Fibroblast of lung (primary cell): ENCODE results near the gene MEIS2. TPM values are rescaled to one million over a fixed set of nuclear protein-coding genes. Genes with fewer than 3 reads are reported as not detected.

Experiments
- DNase-seq, 2 donors: peaks; one replicate each; pipeline versions ENCODE4 v3.0.0 to v3.0.0-alpha.2; 2010; ENCODE audit warnings: low read depth in 2 of 2
- H2AFZ ChIP-seq: 2 replicates; pipeline ENCODE4 v1.5.1; 2012; ENCODE audit warnings: low read length, control low read depth, inconsistent platforms
- H3K27ac ChIP-seq: 2 replicates; pipeline ENCODE4 v1.5.1; 2011; ENCODE audit warnings: low read length, control low read depth; ENCODE audit not compliant: insufficient read depth
- H3K27me3 ChIP-seq: 2 replicates; pipeline ENCODE4 v1.5.1; 2011; ENCODE audit warnings: mild to moderate bottlenecking, low read length; ENCODE audit not compliant: control insufficient read depth, insufficient read depth
- H3K36me3 ChIP-seq: 2 replicates; pipeline ENCODE4 v1.5.1; 2011; ENCODE audit warnings: low read length; ENCODE audit not compliant: control insufficient read depth, insufficient read depth
- H3K4me1 ChIP-seq: 2 replicates; pipeline ENCODE4 v1.5.1; 2011; ENCODE audit warnings: low read length; ENCODE audit not compliant: control insufficient read depth, insufficient read depth; ENCODE audit errors: extremely low read depth
- H3K4me2 ChIP-seq: 2 replicates; pipeline ENCODE4 v1.5.1; 2011; ENCODE audit warnings: low read length, control low read depth; ENCODE audit not compliant: insufficient read depth; ENCODE audit errors: extremely low read depth
- H3K4me3 ChIP-seq, 4 experiments: fragments of 200-600 bp in 1 of 4; sonication (generic) in 1 of 4; replicated peaks in 1 of 4; 2 replicates each; pipeline ENCODE4 v1.5.1; 2011 to 2016; ENCODE audit warnings: low read length in 4 of 4, low read depth in 3 of 4, mild to moderate bottlenecking in 3 of 4, control low read depth in 2 of 4, inconsistent platforms in 1 of 4, mixed read lengths in 1 of 4; ENCODE audit not compliant: insufficient read depth in 1 of 4; ENCODE audit errors: control extremely low read depth in 1 of 4
- H3K79me2 ChIP-seq: 2 replicates; pipeline ENCODE4 v1.5.1; 2012; ENCODE audit warnings: mild to moderate bottlenecking, low read length, inconsistent platforms; ENCODE audit not compliant: control insufficient read depth, insufficient read depth
- H3K9ac ChIP-seq: 2 replicates; pipeline ENCODE4 v1.5.1; 2011; ENCODE audit warnings: mild to moderate bottlenecking, low read length, control low read depth; ENCODE audit not compliant: insufficient read depth
- H3K9me3 ChIP-seq: 2 replicates; pipeline ENCODE4 v1.5.1; 2012; ENCODE audit warnings: low read depth, low read length; ENCODE audit not compliant: control insufficient read depth, insufficient read depth
- H4K20me1 ChIP-seq: 2 replicates; pipeline ENCODE4 v1.5.1; 2011; ENCODE audit warnings: low read length; ENCODE audit not compliant: control insufficient read depth, insufficient read depth; ENCODE audit errors: extremely low read depth
- CTCF ChIP-seq, 2 donors: IDR thresholded peaks in 1 of 2; conservative IDR thresholded peaks in 1 of 2; 1 replicate in 1 of 2; 2 replicates in 1 of 2; pipeline ENCODE4 v1.5.1; 2011 to 2012; ENCODE audit warnings: low read length in 2 of 2, control low read depth in 1 of 2, inconsistent platforms in 1 of 2, low read depth in 1 of 2, mild to moderate bottlenecking in 1 of 2
- EZH2 ChIP-seq: IDR thresholded peaks from 2 replicates; pipeline ENCODE4 v1.5.1; 2012; ENCODE audit warnings: low read length, control low read depth, mild to moderate bottlenecking; ENCODE audit errors: missing control alignments
- polyA plus RNA-seq, 2 donors: library from polyadenylated mRNA; depleted of rRNA in 1 of 2; stranded (reverse) in 1 of 2; unstranded in 1 of 2; fragments of >200 nt; gene quantifications; 2 replicates each; pipeline ENCODE4 v1.2.1, GENCODE V29; 2011 to 2012; ENCODE audit warnings: missing spikeins in 1 of 2
- total RNA-seq: library from RNA; depleted of rRNA; stranded (reverse); fragments of >200 nt; gene quantifications from 2 replicates; pipeline ENCODE4 v1.2.1, GENCODE V29; 2014

The MEIS2 gene
- total and polyA plus RNA-seq, 2 donors (not counting 1 experiment from before 2014, with no cell fraction given): 31.0 to 37.1 TPM

DNA sequence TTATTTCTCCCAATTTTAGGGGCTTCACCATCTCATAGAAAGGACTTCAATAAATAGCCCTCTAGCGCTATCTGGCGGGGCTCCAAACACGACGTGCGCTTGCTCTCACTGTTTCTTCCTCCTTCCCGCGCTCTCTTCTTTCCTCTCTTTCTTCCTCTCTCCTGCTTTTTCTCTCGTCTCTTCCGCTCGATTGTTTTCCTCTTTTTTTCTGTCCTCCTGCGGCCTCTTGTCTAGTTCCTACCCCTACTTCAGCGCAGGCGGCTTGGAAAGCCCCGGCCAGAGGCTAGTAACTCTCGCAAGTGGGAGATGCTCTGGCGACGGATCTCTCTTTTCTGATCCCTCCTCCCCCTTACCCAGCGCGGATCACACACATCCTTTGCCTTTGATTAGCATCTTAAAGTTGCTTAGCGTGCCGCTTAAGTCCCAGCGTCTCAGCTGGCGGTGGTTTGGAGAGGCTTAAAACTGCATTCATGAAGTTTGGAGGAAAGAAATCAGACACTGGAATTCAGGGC lies 6.2 kb upstream of the MEIS2 start:
- H3K79me2 ChIP-seq: no peaks in the 10 kb centered on the region
- H4K20me1 ChIP-seq: no peaks in the 10 kb centered on the region
- H3K36me3 ChIP-seq: no peaks in the 10 kb centered on the region
- peak overlapping the region; percentile 45 for H2AFZ ChIP-seq
- H3K9ac ChIP-seq: no peak overlapping the region
- no peaks in the 10 kb centered on the region for H3K27me3 ChIP-seq
- peak overlapping the region; percentile 44 for H3K4me2 ChIP-seq
- TF ChIP-seq CTCF (conservative IDR thresholded peaks at IDR 0.05 in 1 of 2, IDR thresholded peaks at IDR 0.05 in 1 of 2; ENCODE audit: low read depth in 1 of 2, low read length in 2 of 2): peak in 1 of 2 donors; percentile 34
- TF ChIP-seq EZH2: no peak
- H3K4me1 ChIP-seq: peaks cover 2% of the 10 kb centered on the region
- H3K4me3 ChIP-seq: peak overlapping the region in 3 of 4 experiments; percentile 17 to 49 (median 33)
- no peak overlapping the region for H3K27ac ChIP-seq
- peak; percentile 63 to 67 for DNase-seq
- H3K9me3 ChIP-seq: no peaks in the 10 kb centered on the region

GRCh38 chr15:37105889-37106288 lies 5.5 kb upstream of the MEIS2 start:
- H3K4me1 ChIP-seq: peaks cover 2% of the 10 kb centered on the region
- no peak overlapping the region for H3K27ac ChIP-seq
- no peak overlapping the region for H2AFZ ChIP-seq
- no peaks in the 10 kb centered on the region for H3K27me3 ChIP-seq
- H3K36me3 ChIP-seq: no peaks in the 10 kb centered on the region
- TF ChIP-seq EZH2 (no peak), CTCF (conservative IDR thresholded peaks at IDR 0.05 in 1 of 2, IDR thresholded peaks at IDR 0.05 in 1 of 2; ENCODE audit: low read depth in 1 of 2, low read length in 2 of 2) (no peak)
- no peak for DNase-seq
- no peak overlapping the region for H3K9ac ChIP-seq
- H4K20me1 ChIP-seq: no peaks in the 10 kb centered on the region
- H3K9me3 ChIP-seq: no peaks in the 10 kb centered on the region
- H3K4me2 ChIP-seq: no peak overlapping the region
- no peak overlapping the region for H3K4me3 ChIP-seq
- no peaks in the 10 kb centered on the region for H3K79me2 ChIP-seq

DNA sequence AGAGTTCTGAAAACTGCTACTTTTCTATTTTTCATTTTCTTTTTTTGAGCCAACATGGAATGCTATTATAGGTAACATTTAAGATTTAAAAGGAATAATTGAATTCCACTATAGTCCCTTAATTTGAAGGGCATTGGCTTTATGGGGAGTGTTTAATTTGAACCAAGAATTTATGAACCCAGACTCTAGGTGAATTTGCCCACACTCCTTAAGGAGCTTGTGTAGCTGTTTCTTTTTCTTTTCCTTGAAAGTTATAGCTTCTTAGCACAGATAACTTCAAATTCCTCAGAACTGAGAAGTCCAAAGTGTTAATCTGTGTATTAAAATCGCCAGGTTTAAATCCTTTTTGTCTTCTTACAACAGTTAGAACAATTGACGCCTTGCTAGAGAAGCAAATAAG lies 4.7 kb upstream of the MEIS2 start:
- DNase-seq: no peak
- Histone ChIP-seq H3K27me3 (no peaks in the 10 kb centered on the region), H3K9ac (no peak overlapping the region), H3K27ac (no peak overlapping the region), H4K20me1 (no peaks in the 10 kb centered on the region), H3K4me3 (no peak overlapping the region), H3K36me3 (no peaks in the 10 kb centered on the region), H2AFZ (no peak overlapping the region), H3K9me3 (no peaks in the 10 kb centered on the region), H3K4me2 (no peak overlapping the region), H3K79me2 (no peaks in the 10 kb centered on the region), H3K4me1 (no peaks in the 10 kb centered on the region)
- TF ChIP-seq EZH2 (no peak), CTCF (conservative IDR thresholded peaks at IDR 0.05 in 1 of 2, IDR thresholded peaks at IDR 0.05 in 1 of 2; ENCODE audit: low read depth in 1 of 2, low read length in 2 of 2) (no peak)
